Measurements from ENCODE around the gene ST3GAL4. TPM values are rescaled to one million over a fixed set of nuclear protein-coding genes. Genes with fewer than 3 reads are reported as not detected.

ST3GAL4 gene
- polyA plus RNA-seq, 2 of the 4 experiments (the other 2 are of a cell fraction), result 11.9 to 17.5 TPM

DNA sequence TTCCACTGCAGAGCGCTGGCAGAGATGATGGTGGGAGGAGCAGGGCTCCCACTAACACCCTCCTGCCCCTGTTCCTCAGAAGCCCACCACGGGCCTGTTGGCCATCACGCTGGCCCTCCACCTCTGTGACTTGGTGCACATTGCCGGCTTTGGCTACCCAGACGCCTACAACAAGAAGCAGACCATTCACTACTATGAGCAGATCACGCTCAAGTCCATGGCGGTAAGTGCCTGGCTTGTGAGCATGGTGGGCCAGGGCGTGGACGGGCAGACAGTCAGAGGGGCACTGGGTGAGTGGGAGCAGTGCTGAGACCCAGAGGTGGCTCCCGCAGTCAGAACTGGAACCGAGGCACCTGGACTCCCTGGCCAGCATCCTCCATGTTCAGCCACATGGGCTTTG lies 57.9 kb downstream of the ST3GAL4 start:
- TF ChIP-seq RNF2 (IDR thresholded peaks at IDR 0.05; ENCODE audit: borderline replicate concordance, low read depth) (no peak), ESRRA (IDR thresholded peaks at IDR 0.05; ENCODE audit: borderline replicate concordance, low read length) (no peak), ZNF302 (CRISPR knock-in tag; IDR thresholded peaks at IDR 0.05) (no peak), RAD21 (conservative IDR thresholded peaks at IDR 0.05 in 1 of 2, IDR thresholded peaks at IDR 0.05 in 1 of 2) (no peak), CEBPB (IDR thresholded peaks at IDR 0.05) (no peak), FOXS1 (CRISPR knock-in tag; IDR thresholded peaks at IDR 0.05) (no peak), ZFP36 (IDR thresholded peaks at IDR 0.05; ENCODE audit: borderline replicate concordance, partially characterized antibody) (no peak), HEYL (CRISPR knock-in tag; IDR thresholded peaks at IDR 0.05) (no peak), TP53 (CRISPR knock-in tag; IDR thresholded peaks at IDR 0.05) (no peak), HOXB5 (CRISPR knock-in tag; IDR thresholded peaks at IDR 0.05) (no peak), TFCP2L1 (CRISPR knock-in tag; IDR thresholded peaks at IDR 0.05) (no peak), EHF (CRISPR knock-in tag; IDR thresholded peaks at IDR 0.05) (no peak), RCOR1 (IDR thresholded peaks at IDR 0.05; ENCODE audit: low read depth, low read length) (no peak), KDM1A (IDR thresholded peaks at IDR 0.05; ENCODE audit: low read depth) (no peak), HDAC2 (IDR thresholded peaks at IDR 0.05) (no peak)
- TF ChIP-seq, protein P1, sequence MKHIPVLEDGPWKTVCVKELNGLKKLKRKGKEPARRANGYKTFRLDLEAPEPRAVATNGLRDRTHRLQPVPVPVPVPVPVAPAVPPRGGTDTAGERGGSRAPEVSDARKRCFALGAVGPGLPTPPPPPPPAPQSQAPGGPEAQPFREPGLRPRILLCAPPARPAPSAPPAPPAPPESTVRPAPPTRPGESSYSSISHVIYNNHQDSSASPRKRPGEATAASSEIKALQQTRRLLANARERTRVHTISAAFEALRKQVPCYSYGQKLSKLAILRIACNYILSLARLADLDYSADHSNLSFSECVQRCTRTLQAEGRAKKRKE (CRISPR knock-in tag; IDR thresholded peaks at IDR 0.05; ENCODE audit: low read depth), result no peak
- TF ChIP-seq, protein P2, sequence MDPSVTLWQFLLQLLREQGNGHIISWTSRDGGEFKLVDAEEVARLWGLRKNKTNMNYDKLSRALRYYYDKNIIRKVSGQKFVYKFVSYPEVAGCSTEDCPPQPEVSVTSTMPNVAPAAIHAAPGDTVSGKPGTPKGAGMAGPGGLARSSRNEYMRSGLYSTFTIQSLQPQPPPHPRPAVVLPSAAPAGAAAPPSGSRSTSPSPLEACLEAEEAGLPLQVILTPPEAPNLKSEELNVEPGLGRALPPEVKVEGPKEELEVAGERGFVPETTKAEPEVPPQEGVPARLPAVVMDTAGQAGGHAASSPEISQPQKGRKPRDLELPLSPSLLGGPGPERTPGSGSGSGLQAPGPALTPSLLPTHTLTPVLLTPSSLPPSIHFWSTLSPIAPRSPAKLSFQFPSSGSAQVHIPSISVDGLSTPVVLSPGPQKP (IDR thresholded peaks at IDR 0.05; ENCODE audit: low read depth, low read length), result no peak
- Histone ChIP-seq H3K4me2 (no peak overlapping the region), H3K27ac (no peak overlapping the region), H3K4me3 (no peak overlapping the region), H3K9me3 (no peaks in the 10 kb centered on the region), H3K4me1 (no peaks in the 10 kb centered on the region)
- DNase-seq (ENCODE audit: low read depth in 1 of 2, low spot score in 1 of 2), result no peak
- FAIRE-seq, result no peak
- CTCF ChIA-PET, result interaction anchor here (0.9 kb wide), 1 partner anchor 10 kb away, joined by 3 read pairs; no protein-coding TSS in a partner anchor
- 95% methylated on average over 4 of the region's 11 CpGs for WGBS (ENCODE audit: missing lambda C conversion rate)
- POLR2A ChIA-PET, result no interaction called here
- no peak for ATAC-seq

DNA sequence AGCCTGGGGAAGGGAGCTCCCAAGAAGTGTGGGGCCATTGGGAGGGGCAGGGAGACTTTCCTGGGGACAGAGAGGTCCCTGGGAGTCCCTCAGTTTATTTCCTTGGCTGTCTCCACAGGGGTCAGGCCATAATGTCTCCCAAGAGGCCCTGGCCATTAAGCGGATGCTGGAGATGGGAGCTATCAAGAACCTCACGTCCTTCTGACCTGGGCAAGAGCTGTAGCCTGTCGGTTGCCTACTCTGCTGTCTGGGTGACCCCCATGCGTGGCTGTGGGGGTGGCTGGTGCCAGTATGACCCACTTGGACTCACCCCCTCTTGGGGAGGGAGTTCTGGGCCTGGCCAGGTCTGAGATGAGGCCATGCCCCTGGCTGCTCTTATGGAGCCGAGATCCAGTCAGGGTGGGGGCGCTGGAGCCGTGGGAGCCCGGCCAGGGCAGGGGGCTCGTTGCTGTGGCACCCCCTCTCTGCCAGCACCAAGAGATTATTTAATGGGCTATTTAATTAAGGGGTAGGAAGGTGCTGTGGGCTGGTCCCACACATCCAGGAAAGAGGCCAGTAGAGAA lies 58.4 kb downstream of the ST3GAL4 start:
- no peak overlapping the region for H3K27ac ChIP-seq
- no peaks in the 10 kb centered on the region for H3K9me3 ChIP-seq
- 60% methylated on average over 2 of the region's 9 CpGs for WGBS (ENCODE audit: missing lambda C conversion rate)
- no peaks in the 10 kb centered on the region for H3K4me1 ChIP-seq
- FAIRE-seq (no peak), DNase-seq (ENCODE audit: low read depth in 1 of 2, low spot score in 1 of 2) (no peak), ATAC-seq (no peak)
- ChIA-PET POLR2A (no interaction called here), CTCF (no interaction called here)
- H3K4me2 ChIP-seq, result no peak overlapping the region
- no peak for TF ChIP-seq ZC3H11A (IDR thresholded peaks at IDR 0.05)
- TF ChIP-seq, protein P3, sequence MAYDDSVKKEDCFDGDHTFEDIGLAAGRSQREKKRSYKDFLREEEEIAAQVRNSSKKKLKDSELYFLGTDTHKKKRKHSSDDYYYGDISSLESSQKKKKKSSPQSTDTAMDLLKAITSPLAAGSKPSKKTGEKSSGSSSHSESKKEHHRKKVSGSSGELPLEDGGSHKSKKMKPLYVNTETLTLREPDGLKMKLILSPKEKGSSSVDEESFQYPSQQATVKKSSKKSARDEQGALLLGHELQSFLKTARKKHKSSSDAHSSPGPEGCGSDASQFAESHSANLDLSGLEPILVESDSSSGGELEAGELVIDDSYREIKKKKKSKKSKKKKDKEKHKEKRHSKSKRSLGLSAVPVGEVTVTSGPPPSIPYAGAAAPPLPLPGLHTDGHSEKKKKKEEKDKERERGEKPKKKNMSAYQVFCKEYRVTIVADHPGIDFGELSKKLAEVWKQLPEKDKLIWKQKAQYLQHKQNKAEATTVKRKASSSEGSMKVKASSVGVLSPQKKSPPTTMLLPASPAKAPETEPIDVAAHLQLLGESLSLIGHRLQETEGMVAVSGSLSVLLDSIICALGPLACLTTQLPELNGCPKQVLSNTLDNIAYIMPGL (CRISPR knock-in tag; IDR thresholded peaks at IDR 0.05; ENCODE audit: borderline replicate concordance), result no peak
- no peak for TF ChIP-seq JUNB (IDR thresholded peaks at IDR 0.05)
- no peak for TF ChIP-seq HOXA7 (CRISPR knock-in tag; IDR thresholded peaks at IDR 0.05)
- TF ChIP-seq NFE2L2 (conservative IDR thresholded peaks at IDR 0.05; ENCODE audit: low read length), result no peak
- TF ChIP-seq KDM1A (IDR thresholded peaks at IDR 0.05; ENCODE audit: low read depth), result no peak
- TF ChIP-seq, protein P4, sequence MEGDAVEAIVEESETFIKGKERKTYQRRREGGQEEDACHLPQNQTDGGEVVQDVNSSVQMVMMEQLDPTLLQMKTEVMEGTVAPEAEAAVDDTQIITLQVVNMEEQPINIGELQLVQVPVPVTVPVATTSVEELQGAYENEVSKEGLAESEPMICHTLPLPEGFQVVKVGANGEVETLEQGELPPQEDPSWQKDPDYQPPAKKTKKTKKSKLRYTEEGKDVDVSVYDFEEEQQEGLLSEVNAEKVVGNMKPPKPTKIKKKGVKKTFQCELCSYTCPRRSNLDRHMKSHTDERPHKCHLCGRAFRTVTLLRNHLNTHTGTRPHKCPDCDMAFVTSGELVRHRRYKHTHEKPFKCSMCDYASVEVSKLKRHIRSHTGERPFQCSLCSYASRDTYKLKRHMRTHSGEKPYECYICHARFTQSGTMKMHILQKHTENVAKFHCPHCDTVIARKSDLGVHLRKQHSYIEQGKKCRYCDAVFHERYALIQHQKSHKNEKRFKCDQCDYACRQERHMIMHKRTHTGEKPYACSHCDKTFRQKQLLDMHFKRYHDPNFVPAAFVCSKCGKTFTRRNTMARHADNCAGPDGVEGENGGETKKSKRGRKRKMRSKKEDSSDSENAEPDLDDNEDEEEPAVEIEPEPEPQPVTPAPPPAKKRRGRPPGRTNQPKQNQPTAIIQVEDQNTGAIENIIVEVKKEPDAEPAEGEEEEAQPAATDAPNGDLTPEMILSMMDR (IDR thresholded peaks at IDR 0.05), result no peak
- TF ChIP-seq PHF8 (IDR thresholded peaks at IDR 0.05; ENCODE audit: borderline replicate concordance, low read depth), result no peak
- H3K4me3 ChIP-seq, result no peak overlapping the region

All from A549 (cell line).